Activated CD4-positive, alpha-beta T cell treated with anti-CD3 and anti-CD28 coated beads, Interleukin-2, amount 10 ng/mL, durations not matched to agents 24 days and 14 days (primary cell): ENCODE results near the gene CACNA2D4. TPM values are rescaled to one million over a fixed set of nuclear protein-coding genes. Genes with fewer than 3 reads are reported as not detected.

Experiments used
- DNase-seq: peaks from one replicate; pipeline ENCODE4 v3.0.0; 2022
- H3K27ac Mint-ChIP-seq: one replicate; pipeline ENCODE4 v1.8.0; 2022; ENCODE audit warnings: mild to moderate bottlenecking, mixed read lengths
- H3K27me3 Mint-ChIP-seq: one replicate; pipeline ENCODE4 v1.8.0; 2022; ENCODE audit warnings: mixed read lengths
- H3K36me3 Mint-ChIP-seq: one replicate; pipeline ENCODE4 v1.8.0; 2022; ENCODE audit warnings: low read depth, mild to moderate bottlenecking, mixed read lengths
- H3K4me1 Mint-ChIP-seq: one replicate; pipeline ENCODE4 v1.8.0; 2021; ENCODE audit warnings: mixed read lengths
- H3K4me3 Mint-ChIP-seq: one replicate; pipeline ENCODE4 v1.8.0; 2022; ENCODE audit warnings: mild to moderate bottlenecking, moderate library complexity, mixed read lengths
- H3K9me3 Mint-ChIP-seq: one replicate; pipeline ENCODE4 v1.8.0; 2021; ENCODE audit warnings: mixed read lengths
- intact Hi-C: fragments of 100-400 bp; cut with micrococcal nuclease; formaldehyde crosslinking; loops from one replicate; pipeline ENCODE4 v1.15.1; 2023
- total RNA-seq: library from RNA; stranded (reverse); gene quantifications from 2 replicates; pipeline ENCODE4 v1.2.3, GENCODE V29; 2022

Gene CACNA2D4
- total RNA-seq, 1 donor from 2014 or later = 6.8 TPM

DNA sequence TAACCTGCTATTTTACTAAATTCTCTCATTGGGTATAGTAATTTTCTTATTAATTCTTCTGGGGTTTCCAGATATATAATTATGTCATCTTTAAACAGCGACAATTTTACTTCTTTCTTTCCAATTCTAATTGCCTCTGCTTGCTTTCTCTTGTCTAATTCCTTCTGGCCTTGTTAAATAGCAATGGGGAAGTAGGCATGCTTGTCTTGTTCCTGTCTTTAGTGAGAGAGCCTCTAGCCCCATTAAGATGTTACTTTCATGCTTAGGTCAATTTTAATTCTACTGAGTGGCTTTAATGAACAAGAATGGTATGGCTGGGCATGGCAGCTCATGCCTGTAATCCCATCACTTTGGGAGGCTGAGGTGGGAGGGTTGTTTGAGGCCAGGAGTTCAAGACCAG, 66.4 kb downstream of the CACNA2D4 start:
- intact Hi-C loops = no loop called here
- no peak overlapping the region for H3K4me3 Mint-ChIP-seq
- H3K9me3 Mint-ChIP-seq = no peaks in the 10 kb centered on the region
- peaks cover 2% of the 10 kb centered on the region for H3K4me1 Mint-ChIP-seq
- DNase-seq = no peak
- H3K27ac Mint-ChIP-seq = no peak overlapping the region
- peaks cover 6% of the 10 kb centered on the region for H3K27me3 Mint-ChIP-seq
- H3K36me3 Mint-ChIP-seq = no peaks in the 10 kb centered on the region

- H3K9me3 Mint-ChIP-seq = no peaks in the 10 kb centered on the region
- H3K4me3 Mint-ChIP-seq = no peak overlapping the region
- H3K27me3 Mint-ChIP-seq = peaks cover 6% of the 10 kb centered on the region
- no peak for DNase-seq
- no peaks in the 10 kb centered on the region for H3K36me3 Mint-ChIP-seq
- peaks cover 2% of the 10 kb centered on the region for H3K4me1 Mint-ChIP-seq
- no peak overlapping the region for H3K27ac Mint-ChIP-seq
- intact Hi-C loops = no loop called here
These were observed 67.2 kb downstream of the CACNA2D4 start for GRCh38 chr12:1851151-1851701.

- Mint-ChIP-seq H3K4me3 (no peak overlapping the region), H3K27me3 (peaks cover 6% of the 10 kb centered on the region), H3K27ac (no peak overlapping the region), H3K9me3 (no peaks in the 10 kb centered on the region), H3K4me1 (no peaks in the 10 kb centered on the region), H3K36me3 (no peaks in the 10 kb centered on the region)
- DNase-seq = no peak
- intact Hi-C loops = no loop called here
These were observed 69.7 kb downstream of the CACNA2D4 start for GRCh38 chr12:1848745-1849144.

DNA sequence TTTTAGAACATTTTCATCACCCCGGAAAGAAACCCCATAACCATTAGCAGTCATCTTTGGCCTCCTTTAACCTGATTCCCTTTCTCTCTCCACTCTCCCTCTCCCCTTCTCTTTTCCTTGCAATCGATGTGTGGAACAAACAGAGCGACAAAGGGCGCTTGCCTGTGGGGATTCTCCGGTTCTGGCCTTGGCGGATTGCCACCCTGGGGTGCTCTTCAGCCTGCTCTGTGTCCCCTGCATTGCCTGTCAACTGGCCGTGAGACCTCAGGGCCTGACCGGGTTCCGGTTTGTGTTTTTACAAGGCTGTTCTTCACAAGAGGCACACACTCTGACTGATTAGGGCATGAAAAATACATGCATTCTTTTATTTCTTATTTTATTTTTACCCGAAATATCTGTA, 70.3 kb downstream of the CACNA2D4 start:
- Mint-ChIP-seq H3K36me3 (no peaks in the 10 kb centered on the region), H3K27me3 (peaks cover 4% of the 10 kb centered on the region), H3K9me3 (no peaks in the 10 kb centered on the region), H3K4me3 (no peak overlapping the region), H3K4me1 (no peaks in the 10 kb centered on the region), H3K27ac (no peak overlapping the region)
- DNase-seq = no peak
- intact Hi-C loops = no loop called here

DNA sequence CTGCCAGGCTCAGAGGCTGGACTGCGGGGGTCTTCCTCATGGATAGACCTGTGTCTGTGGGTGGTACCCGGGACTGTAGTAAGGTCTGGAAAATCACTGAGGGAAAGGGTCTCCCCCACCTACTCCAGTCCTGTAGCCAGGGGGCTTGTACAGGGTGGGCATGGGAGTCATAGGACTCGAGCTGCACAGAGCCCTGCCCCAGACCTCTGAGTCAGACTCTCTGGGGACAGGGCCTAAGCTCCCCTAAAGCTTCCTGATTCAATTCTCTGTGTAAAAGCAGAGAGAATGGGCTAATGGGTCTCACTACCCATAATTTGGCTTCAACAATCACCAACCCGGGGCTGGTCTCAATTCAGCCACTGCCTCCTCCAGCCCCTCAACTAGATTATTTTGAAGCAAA, 71.0 kb downstream of the CACNA2D4 start:
- Mint-ChIP-seq H3K4me1 (no peaks in the 10 kb centered on the region), H3K27me3 (peaks cover 4% of the 10 kb centered on the region), H3K4me3 (no peak overlapping the region), H3K36me3 (no peaks in the 10 kb centered on the region), H3K27ac (no peak overlapping the region), H3K9me3 (no peaks in the 10 kb centered on the region)
- intact Hi-C loops = no loop called here
- DNase-seq = no peak

- Mint-ChIP-seq H3K4me1 (no peaks in the 10 kb centered on the region), H3K9me3 (no peaks in the 10 kb centered on the region), H3K27ac (no peak overlapping the region), H3K4me3 (no peak overlapping the region), H3K36me3 (no peaks in the 10 kb centered on the region), H3K27me3 (peaks cover 4% of the 10 kb centered on the region)
- intact Hi-C loops = no loop called here
- no peak for DNase-seq
These were observed 71.7 kb downstream of the CACNA2D4 start for GRCh38 chr12:1846421-1847405.

DNA sequence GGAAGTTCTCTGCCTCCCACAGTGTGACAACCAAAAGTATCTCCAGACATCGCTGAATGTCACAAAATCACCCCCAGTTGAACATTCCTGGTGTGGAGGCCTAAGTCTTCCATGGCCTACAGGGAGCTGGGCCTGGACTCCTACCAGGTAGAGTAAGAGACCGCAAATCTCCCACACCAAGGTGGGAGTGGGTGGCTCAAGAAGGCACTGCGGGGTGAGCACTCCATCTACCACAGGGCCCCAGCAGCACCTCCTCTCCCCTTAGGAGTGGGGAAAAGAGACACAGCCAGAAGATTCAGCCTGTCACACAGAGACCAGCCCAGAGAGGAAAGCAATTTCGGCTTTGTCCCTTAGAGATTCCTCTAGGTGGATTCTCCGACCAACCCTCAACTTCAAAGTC, 72.6 kb downstream of the CACNA2D4 start:
- intact Hi-C loops = no loop called here

DNA sequence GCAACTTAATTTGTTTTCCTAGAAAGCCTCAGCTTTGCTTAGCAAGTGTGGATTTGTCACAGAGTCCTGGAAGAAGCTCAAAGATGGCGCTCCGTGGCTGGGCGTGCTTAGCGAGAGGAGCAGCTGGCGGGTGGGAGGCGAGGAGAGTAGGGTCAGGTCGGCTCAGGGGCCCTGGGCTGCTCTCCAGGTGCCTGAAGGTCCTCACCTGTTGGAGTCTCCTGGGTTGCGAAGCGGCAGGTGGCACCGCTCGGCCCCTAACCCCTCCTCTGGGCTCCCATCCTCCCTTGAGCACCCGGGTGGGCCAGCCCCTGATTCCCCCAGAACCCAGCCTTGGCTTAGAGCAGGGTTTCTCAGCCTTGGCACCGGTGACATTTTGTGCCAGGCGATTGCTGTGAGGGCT, 73.0 kb downstream of the CACNA2D4 start:
- intact Hi-C loops = no loop called here
- Mint-ChIP-seq H3K27me3 (peaks cover 1% of the 10 kb centered on the region), H3K27ac (no peak overlapping the region), H3K4me1 (no peaks in the 10 kb centered on the region), H3K36me3 (no peaks in the 10 kb centered on the region), H3K9me3 (no peaks in the 10 kb centered on the region), H3K4me3 (no peak overlapping the region)
- no peak for DNase-seq

More for the DNA sequence above, 72.6 kb downstream of the CACNA2D4 start:
- no peak overlapping the region for H3K27ac Mint-ChIP-seq
- no peaks in the 10 kb centered on the region for H3K9me3 Mint-ChIP-seq
- peaks cover 1% of the 10 kb centered on the region for H3K27me3 Mint-ChIP-seq
- H3K4me3 Mint-ChIP-seq = no peak overlapping the region
- no peak for DNase-seq
- no peaks in the 10 kb centered on the region for H3K4me1 Mint-ChIP-seq
- H3K36me3 Mint-ChIP-seq = no peaks in the 10 kb centered on the region

GRCh38 chr12:1844661-1845409, 73.6 kb downstream of the CACNA2D4 start:
- DNase-seq = no peak
- H3K4me3 Mint-ChIP-seq = no peak overlapping the region
- H3K9me3 Mint-ChIP-seq = no peaks in the 10 kb centered on the region
- no peaks in the 10 kb centered on the region for H3K36me3 Mint-ChIP-seq
- peaks cover 1% of the 10 kb centered on the region for H3K27me3 Mint-ChIP-seq
- intact Hi-C loops = no loop called here
- no peaks in the 10 kb centered on the region for H3K4me1 Mint-ChIP-seq
- H3K27ac Mint-ChIP-seq = no peak overlapping the region

DNA sequence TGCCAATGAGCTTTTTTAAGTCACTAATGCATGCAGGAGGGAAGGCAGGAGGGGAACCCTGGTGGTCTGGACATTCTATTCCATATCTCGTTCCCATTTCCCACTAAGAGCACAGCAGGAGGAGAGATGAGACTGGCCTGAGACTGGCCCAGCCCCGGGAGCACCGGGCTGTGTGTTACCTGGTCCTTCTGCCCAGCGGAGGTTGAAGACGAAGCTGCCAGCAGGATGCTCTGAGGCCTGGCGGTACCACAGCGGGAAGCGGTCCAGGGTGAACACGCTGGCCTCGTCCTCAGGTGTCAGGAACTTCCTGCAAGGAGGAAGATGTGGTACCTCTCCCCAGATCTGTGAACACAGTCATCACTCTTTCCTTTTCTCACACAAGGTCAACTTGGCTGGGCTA, 74.2 kb downstream of the CACNA2D4 start:
- H3K4me3 Mint-ChIP-seq = no peak overlapping the region
- no peaks in the 10 kb centered on the region for H3K36me3 Mint-ChIP-seq
- peaks cover 1% of the 10 kb centered on the region for H3K27me3 Mint-ChIP-seq
- intact Hi-C loops = no loop called here
- no peak for DNase-seq
- H3K27ac Mint-ChIP-seq = no peak overlapping the region
- no peaks in the 10 kb centered on the region for H3K4me1 Mint-ChIP-seq
- no peaks in the 10 kb centered on the region for H3K9me3 Mint-ChIP-seq

- H3K27me3 Mint-ChIP-seq = no peaks in the 10 kb centered on the region
- no peak overlapping the region for H3K27ac Mint-ChIP-seq
- DNase-seq = no peak
- no peaks in the 10 kb centered on the region for H3K36me3 Mint-ChIP-seq
- intact Hi-C loops = no loop called here
- H3K4me3 Mint-ChIP-seq = no peak overlapping the region
- H3K4me1 Mint-ChIP-seq = no peaks in the 10 kb centered on the region
- H3K9me3 Mint-ChIP-seq = no peaks in the 10 kb centered on the region
These were observed 74.8 kb downstream of the CACNA2D4 start for GRCh38 chr12:1843641-1844005.

- no peaks in the 10 kb centered on the region for H3K27me3 Mint-ChIP-seq
- H3K36me3 Mint-ChIP-seq = no peaks in the 10 kb centered on the region
- H3K9me3 Mint-ChIP-seq = no peaks in the 10 kb centered on the region
- DNase-seq = no peak
- H3K27ac Mint-ChIP-seq = no peak overlapping the region
- H3K4me3 Mint-ChIP-seq = no peak overlapping the region
- intact Hi-C loops = no loop called here
- no peaks in the 10 kb centered on the region for H3K4me1 Mint-ChIP-seq
These were observed 75.4 kb downstream of the CACNA2D4 start for GRCh38 chr12:1842905-1843640.

DNA sequence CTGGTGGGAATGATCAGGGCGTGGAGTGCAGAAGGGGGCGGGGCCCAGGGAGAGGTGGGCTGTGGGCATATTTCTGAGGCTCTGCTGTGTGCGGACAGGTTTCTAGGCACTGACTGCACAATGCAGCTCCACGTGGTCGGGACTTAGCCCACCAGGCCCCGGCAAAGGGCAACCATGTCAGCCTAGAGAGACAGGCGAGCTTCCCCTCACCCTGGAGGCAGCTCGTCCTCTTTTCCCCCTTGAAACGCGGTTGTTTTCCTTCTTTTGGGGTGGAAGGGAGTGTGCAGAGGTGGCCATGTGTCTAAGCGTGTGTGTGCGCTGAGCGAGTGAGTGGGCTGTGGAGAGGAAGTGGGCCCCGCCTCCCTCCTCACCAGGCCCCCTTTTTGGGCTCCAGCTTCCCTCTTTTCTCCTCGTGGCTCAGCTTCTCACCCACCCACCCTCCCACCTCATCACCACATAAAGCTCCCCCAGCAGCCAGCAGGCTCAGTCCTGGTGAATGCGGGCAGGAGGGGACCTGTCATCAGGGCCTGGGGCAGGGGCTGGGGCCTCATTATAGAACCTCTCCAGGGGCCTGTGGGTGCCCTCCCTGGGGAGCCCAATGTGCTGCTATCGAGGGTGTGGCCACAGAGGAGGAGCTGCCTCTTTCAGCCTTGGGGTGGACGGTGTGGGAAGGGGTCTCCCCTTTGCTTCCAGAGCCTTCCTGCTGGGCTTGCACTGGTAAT, 76.1 kb downstream of the CACNA2D4 start:
- no peak overlapping the region for H3K4me3 Mint-ChIP-seq
- H3K27ac Mint-ChIP-seq = no peak overlapping the region
- H3K27me3 Mint-ChIP-seq = no peaks in the 10 kb centered on the region
- no peaks in the 10 kb centered on the region for H3K9me3 Mint-ChIP-seq
- intact Hi-C loops = no loop called here
- H3K4me1 Mint-ChIP-seq = no peaks in the 10 kb centered on the region
- no peaks in the 10 kb centered on the region for H3K36me3 Mint-ChIP-seq
- no peak for DNase-seq
